Liver (tissue), 9 donors: ENCODE data around the gene RBBP4. TPM values are rescaled to one million over a fixed set of nuclear protein-coding genes. Genes with fewer than 3 reads are reported as not detected.

ENCODE experiments used
- DNase-seq: peaks from one replicate; pipeline ENCODE4 v3.0.0-alpha.2; 2017; ENCODE audit warnings: low spot score
- H3K27ac ChIP-seq, 2 donors: one replicate each; pipeline ENCODE4 v1.7.0; 2013; ENCODE audit warnings: inconsistent platforms in 2 of 2, low read length in 2 of 2, control low read depth in 1 of 2, low read depth in 1 of 2, mild to moderate bottlenecking in 1 of 2
- H3K27me3 ChIP-seq, 4 donors: one replicate each; pipeline versions ENCODE4 v1.6.1 to v1.7.0; 2013; ENCODE audit warnings: low read length in 3 of 4, inconsistent platforms in 1 of 4, mild to moderate bottlenecking in 1 of 4, moderate library complexity in 1 of 4; ENCODE audit not compliant: control insufficient read depth in 4 of 4, insufficient read depth in 4 of 4
- H3K36me3 ChIP-seq, 4 donors: one replicate each; pipeline versions ENCODE4 v1.6.1 to v1.7.0; 2013; ENCODE audit warnings: low read length in 3 of 4, mild to moderate bottlenecking in 3 of 4, low read depth in 1 of 4, moderate library complexity in 1 of 4; ENCODE audit not compliant: control insufficient read depth in 4 of 4, insufficient read depth in 3 of 4
- H3K4me1 ChIP-seq, 4 donors: one replicate each; pipeline versions ENCODE4 v1.6.1 to v1.7.0; 2013; ENCODE audit warnings: low read length in 3 of 4, mild to moderate bottlenecking in 3 of 4, moderate library complexity in 1 of 4; ENCODE audit not compliant: control insufficient read depth in 4 of 4, insufficient read depth in 4 of 4
- H3K4me3 ChIP-seq, 3 donors: one replicate each; pipeline versions ENCODE4 v1.6.1 to v1.7.0; 2013; ENCODE audit warnings: low read length in 3 of 3, control low read depth in 1 of 3, low read depth in 1 of 3, mild to moderate bottlenecking in 1 of 3
- H3K9ac ChIP-seq, 2 donors: one replicate each; pipeline ENCODE4 v1.7.0; 2013; ENCODE audit warnings: low read length in 2 of 2, mild to moderate bottlenecking in 2 of 2, moderate library complexity in 2 of 2, control low read depth in 1 of 2, low read depth in 1 of 2
- H3K9me3 ChIP-seq, 4 donors: one replicate each; pipeline versions ENCODE4 v1.6.1 to v1.7.0; 2013; ENCODE audit warnings: low read length in 3 of 4; ENCODE audit not compliant: control insufficient read depth in 4 of 4
- EGR1 ChIP-seq, 2 donors: IDR thresholded peaks; 2 replicates each; pipeline ENCODE4 v1.6.1; 2016 to 2018; ENCODE audit warnings: antibody characterized with exemption in 2 of 2, low read depth in 2 of 2
- FOXA1 ChIP-seq: IDR thresholded peaks from 2 replicates; pipeline ENCODE4 v1.6.1; 2016; ENCODE audit warnings: antibody characterized with exemption
- FOXA2 ChIP-seq: IDR thresholded peaks from 2 replicates; pipeline ENCODE4 v1.6.1; 2016; ENCODE audit warnings: antibody characterized with exemption
- HNF4A ChIP-seq, 2 donors: conservative IDR thresholded peaks; 2 replicates each; pipeline ENCODE4 v1.6.1; 2016; ENCODE audit warnings: antibody characterized with exemption in 2 of 2, mild to moderate bottlenecking in 2 of 2
- HNF4G ChIP-seq: IDR thresholded peaks from 2 replicates; pipeline ENCODE4 v1.6.1; 2016; ENCODE audit warnings: antibody characterized with exemption
- JUND ChIP-seq, 2 donors: IDR thresholded peaks; 2 replicates each; pipeline ENCODE4 v1.6.1; 2016; ENCODE audit warnings: antibody characterized with exemption in 2 of 2
- NR2F2 ChIP-seq: IDR thresholded peaks from 2 replicates; pipeline ENCODE4 v1.6.1; 2016; ENCODE audit warnings: antibody characterized with exemption
- RAD21 ChIP-seq, 2 donors: IDR thresholded peaks; 2 replicates each; pipeline ENCODE4 v1.6.1; 2016; ENCODE audit warnings: antibody characterized with exemption in 2 of 2, mild to moderate bottlenecking in 2 of 2
- RXRA ChIP-seq, 2 donors: IDR thresholded peaks; 2 replicates each; pipeline ENCODE4 v1.6.1; 2017 to 2018; ENCODE audit warnings: antibody characterized with exemption in 2 of 2, mild to moderate bottlenecking in 1 of 2
- SP1 ChIP-seq: IDR thresholded peaks from 2 replicates; pipeline ENCODE4 v1.6.1; 2018; ENCODE audit warnings: antibody characterized with exemption, mild to moderate bottlenecking
- TAF1 ChIP-seq: conservative IDR thresholded peaks from 2 replicates; pipeline ENCODE4 v1.6.1; 2016; ENCODE audit warnings: antibody characterized with exemption, mild to moderate bottlenecking
- YY1 ChIP-seq: IDR thresholded peaks from 2 replicates; pipeline ENCODE4 v1.6.1; 2016; ENCODE audit warnings: antibody characterized with exemption, mild to moderate bottlenecking
- WGBS: extraction: QIAGEN DNeasy Blood & Tissue Kit; methylation state at CpG from one replicate; pipeline ENCODE4 v1.1.7; 2013; 5-methylcytosine and 5-hydroxymethylcytosine counted together
- polyA plus RNA-seq, 2 donors: library from polyadenylated mRNA; stranded (reverse) in 1 of 2; unstranded in 1 of 2; fragments of 200-250 nt in 1 of 2; fragments of >200 nt in 1 of 2; fragmentation: Nextera tagmentation in 1 of 2; extraction: Ambion mirVana in 1 of 2; gene quantifications; one replicate each; pipeline versions ENCODE4 v1.2.1 to v1.2.3, GENCODE V29; 2013 to 2015
- total RNA-seq, 2 donors: library from RNA; depleted of rRNA; stranded (reverse); fragments of >200 nt; gene quantifications; one replicate each; pipeline ENCODE4 v1.2.3, GENCODE V29; 2014
- TF ChIP-seq, protein P1 (sequence below): IDR thresholded peaks from 2 replicates; pipeline ENCODE4 v1.6.1; 2016; ENCODE audit warnings: antibody characterized with exemption
- TF ChIP-seq, protein P2 (sequence below): fragments of 150-350 bp; IDR thresholded peaks from 2 replicates; pipeline ENCODE4 v1.5.1; 2017; ENCODE audit warnings: improper control_type of control experiment, low read depth, low read length; ENCODE audit not compliant: missing input control
- TF ChIP-seq, protein P3 (sequence below): IDR thresholded peaks from 2 replicates; pipeline ENCODE4 v1.6.1; 2016; ENCODE audit warnings: antibody characterized with exemption
- TF ChIP-seq, protein P4 (sequence below): IDR thresholded peaks from 2 replicates; pipeline ENCODE4 v1.6.1; 2016; ENCODE audit warnings: antibody characterized with exemption
- TF ChIP-seq, protein P5 (sequence below): IDR thresholded peaks from 2 replicates; pipeline ENCODE4 v1.6.1; 2016; ENCODE audit warnings: antibody characterized with exemption, mild to moderate bottlenecking
- donor health status: healthy.
- donor health status: healthy.
- donor health status: healthy.
- donor health status: healthy.
- donor health status: healthy.

Gene RBBP4
- total and polyA plus RNA-seq, 4 donors = 35.3 to 93.1 (median 49.0) TPM

DNA sequence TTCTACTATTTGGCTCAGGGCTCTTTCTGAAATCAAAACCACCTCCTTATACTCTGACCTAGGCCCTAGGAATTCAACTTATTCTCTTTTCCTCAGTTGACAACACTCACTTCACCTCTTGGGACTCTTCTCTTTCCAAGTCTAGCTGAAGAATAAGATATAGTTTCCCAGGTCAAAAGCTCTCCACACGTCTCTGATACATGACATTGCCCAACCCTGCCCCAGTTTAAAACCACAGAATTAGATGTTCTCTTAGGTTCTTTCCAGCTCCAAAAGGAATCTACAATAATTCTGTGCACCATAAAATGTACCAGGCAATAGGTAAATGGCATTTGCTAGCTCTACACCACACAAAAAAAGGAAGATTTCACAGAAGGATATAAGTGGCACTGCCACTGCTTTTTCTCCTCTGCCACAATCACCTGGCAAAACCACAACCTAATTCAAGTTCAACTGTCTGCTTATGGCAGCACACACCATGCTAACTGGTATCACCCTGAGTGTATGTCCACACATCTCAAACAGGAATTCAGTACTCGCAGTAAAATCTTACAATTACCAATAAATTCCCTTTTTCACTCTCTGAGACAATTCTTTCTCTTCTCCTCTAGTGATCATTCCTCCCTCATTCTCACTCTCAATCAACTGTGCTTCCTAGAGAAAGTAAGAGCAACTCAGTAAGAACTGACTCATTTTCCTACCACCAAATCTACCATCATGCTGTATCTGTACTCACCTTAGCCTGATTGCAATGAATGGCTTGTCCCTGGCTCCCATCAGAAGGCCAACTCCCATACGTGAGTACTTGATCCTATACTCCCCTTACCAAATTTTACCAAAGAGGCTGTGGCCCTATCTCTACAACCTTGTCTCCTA, 28.0 kb upstream of the RBBP4 start:
- no peak overlapping the region for H3K4me3 ChIP-seq
- 75% methylated on average over 3 of the region's 3 CpGs for WGBS
- peaks cover 0 to 11% (median 8%) of the 10 kb centered on the region in 4 donors for H3K36me3 ChIP-seq
- no peaks in the 10 kb centered on the region for H3K4me1 ChIP-seq
- H3K9ac ChIP-seq = no peak overlapping the region
- no peaks in the 10 kb centered on the region for H3K9me3 ChIP-seq
- no peak for DNase-seq
- no peak overlapping the region for H3K27ac ChIP-seq
- TF ChIP-seq FOXA2 (no peak), JUND (IDR thresholded peaks at IDR 0.05) (no peak), YY1 (no peak), RXRA (IDR thresholded peaks at IDR 0.05) (no peak), SP1 (no peak), HNF4G (no peak), EGR1 (IDR thresholded peaks at IDR 0.05; ENCODE audit: low read depth in 2 of 2) (no peak), NR2F2 (no peak)
- TF ChIP-seq, protein P1, sequence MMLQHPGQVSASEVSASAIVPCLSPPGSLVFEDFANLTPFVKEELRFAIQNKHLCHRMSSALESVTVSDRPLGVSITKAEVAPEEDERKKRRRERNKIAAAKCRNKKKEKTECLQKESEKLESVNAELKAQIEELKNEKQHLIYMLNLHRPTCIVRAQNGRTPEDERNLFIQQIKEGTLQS = no peak
- TF ChIP-seq, protein P2, sequence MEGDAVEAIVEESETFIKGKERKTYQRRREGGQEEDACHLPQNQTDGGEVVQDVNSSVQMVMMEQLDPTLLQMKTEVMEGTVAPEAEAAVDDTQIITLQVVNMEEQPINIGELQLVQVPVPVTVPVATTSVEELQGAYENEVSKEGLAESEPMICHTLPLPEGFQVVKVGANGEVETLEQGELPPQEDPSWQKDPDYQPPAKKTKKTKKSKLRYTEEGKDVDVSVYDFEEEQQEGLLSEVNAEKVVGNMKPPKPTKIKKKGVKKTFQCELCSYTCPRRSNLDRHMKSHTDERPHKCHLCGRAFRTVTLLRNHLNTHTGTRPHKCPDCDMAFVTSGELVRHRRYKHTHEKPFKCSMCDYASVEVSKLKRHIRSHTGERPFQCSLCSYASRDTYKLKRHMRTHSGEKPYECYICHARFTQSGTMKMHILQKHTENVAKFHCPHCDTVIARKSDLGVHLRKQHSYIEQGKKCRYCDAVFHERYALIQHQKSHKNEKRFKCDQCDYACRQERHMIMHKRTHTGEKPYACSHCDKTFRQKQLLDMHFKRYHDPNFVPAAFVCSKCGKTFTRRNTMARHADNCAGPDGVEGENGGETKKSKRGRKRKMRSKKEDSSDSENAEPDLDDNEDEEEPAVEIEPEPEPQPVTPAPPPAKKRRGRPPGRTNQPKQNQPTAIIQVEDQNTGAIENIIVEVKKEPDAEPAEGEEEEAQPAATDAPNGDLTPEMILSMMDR = no peak
- TF ChIP-seq, protein P3, sequence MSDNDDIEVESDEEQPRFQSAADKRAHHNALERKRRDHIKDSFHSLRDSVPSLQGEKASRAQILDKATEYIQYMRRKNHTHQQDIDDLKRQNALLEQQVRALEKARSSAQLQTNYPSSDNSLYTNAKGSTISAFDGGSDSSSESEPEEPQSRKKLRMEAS = no peak
- TF ChIP-seq, protein P4, sequence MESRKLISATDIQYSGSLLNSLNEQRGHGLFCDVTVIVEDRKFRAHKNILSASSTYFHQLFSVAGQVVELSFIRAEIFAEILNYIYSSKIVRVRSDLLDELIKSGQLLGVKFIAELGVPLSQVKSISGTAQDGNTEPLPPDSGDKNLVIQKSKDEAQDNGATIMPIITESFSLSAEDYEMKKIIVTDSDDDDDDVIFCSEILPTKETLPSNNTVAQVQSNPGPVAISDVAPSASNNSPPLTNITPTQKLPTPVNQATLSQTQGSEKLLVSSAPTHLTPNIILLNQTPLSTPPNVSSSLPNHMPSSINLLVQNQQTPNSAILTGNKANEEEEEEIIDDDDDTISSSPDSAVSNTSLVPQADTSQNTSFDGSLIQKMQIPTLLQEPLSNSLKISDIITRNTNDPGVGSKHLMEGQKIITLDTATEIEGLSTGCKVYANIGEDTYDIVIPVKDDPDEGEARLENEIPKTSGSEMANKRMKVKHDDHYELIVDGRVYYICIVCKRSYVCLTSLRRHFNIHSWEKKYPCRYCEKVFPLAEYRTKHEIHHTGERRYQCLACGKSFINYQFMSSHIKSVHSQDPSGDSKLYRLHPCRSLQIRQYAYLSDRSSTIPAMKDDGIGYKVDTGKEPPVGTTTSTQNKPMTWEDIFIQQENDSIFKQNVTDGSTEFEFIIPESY = no peak
- no peaks in the 10 kb centered on the region for H3K27me3 ChIP-seq

DNA sequence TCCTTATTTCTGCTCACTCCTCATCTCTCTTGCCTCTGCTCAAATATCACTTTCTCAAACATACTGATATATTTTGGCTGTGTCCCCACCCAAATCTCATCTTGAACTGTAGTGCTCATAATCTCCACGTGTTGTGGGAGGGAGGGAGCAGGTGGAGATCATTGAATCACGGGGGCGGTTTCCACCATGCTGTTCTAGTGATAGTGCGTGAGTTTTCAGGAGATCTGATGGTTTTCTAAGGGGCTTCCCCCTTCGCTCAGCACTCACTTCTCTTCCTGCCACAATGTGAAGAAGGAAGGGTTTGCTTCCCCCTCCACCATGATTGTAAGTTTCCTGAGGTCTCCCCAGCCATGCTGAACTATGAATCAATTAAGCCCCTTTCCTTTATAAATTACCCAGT, 27.2 kb upstream of the RBBP4 start:
- TF ChIP-seq RXRA (IDR thresholded peaks at IDR 0.05) (no peak), HNF4G (no peak), SP1 (no peak), FOXA1 (no peak), EGR1 (IDR thresholded peaks at IDR 0.05; ENCODE audit: low read depth in 2 of 2) (no peak), HNF4A (conservative IDR thresholded peaks at IDR 0.05) (no peak), RAD21 (IDR thresholded peaks at IDR 0.05) (no peak), JUND (IDR thresholded peaks at IDR 0.05) (no peak), FOXA2 (no peak), NR2F2 (no peak), TAF1 (no peak)
- TF ChIP-seq, protein P5, sequence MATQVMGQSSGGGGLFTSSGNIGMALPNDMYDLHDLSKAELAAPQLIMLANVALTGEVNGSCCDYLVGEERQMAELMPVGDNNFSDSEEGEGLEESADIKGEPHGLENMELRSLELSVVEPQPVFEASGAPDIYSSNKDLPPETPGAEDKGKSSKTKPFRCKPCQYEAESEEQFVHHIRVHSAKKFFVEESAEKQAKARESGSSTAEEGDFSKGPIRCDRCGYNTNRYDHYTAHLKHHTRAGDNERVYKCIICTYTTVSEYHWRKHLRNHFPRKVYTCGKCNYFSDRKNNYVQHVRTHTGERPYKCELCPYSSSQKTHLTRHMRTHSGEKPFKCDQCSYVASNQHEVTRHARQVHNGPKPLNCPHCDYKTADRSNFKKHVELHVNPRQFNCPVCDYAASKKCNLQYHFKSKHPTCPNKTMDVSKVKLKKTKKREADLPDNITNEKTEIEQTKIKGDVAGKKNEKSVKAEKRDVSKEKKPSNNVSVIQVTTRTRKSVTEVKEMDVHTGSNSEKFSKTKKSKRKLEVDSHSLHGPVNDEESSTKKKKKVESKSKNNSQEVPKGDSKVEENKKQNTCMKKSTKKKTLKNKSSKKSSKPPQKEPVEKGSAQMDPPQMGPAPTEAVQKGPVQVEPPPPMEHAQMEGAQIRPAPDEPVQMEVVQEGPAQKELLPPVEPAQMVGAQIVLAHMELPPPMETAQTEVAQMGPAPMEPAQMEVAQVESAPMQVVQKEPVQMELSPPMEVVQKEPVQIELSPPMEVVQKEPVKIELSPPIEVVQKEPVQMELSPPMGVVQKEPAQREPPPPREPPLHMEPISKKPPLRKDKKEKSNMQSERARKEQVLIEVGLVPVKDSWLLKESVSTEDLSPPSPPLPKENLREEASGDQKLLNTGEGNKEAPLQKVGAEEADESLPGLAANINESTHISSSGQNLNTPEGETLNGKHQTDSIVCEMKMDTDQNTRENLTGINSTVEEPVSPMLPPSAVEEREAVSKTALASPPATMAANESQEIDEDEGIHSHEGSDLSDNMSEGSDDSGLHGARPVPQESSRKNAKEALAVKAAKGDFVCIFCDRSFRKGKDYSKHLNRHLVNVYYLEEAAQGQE = no peak
- TF ChIP-seq, protein P2 = no peak
- TF ChIP-seq, protein P4 = no peak
- WGBS = 86% methylated on average over 5 of the region's 5 CpGs
- Histone ChIP-seq H3K4me1 (no peaks in the 10 kb centered on the region), H3K4me3 (no peak overlapping the region), H3K9ac (no peak overlapping the region), H3K9me3 (no peaks in the 10 kb centered on the region), H3K36me3 (peaks cover 2 to 11% (median 8%) of the 10 kb centered on the region in 4 donors), H3K27ac (no peak overlapping the region), H3K27me3 (no peaks in the 10 kb centered on the region)
- no peak for DNase-seq
